GM21423 (cell line): Measurements from ENCODE around the gene DENND11.

Experiments
- ATAC-seq: cut with Tn5 transposase; IDR thresholded peaks from one replicate; pipeline ENCODE4 v1.9.1; 2021; ENCODE audit warnings: mild to moderate bottlenecking, moderate library complexity; ENCODE audit not compliant: unreplicated experiment

DENND11 gene

DNA sequence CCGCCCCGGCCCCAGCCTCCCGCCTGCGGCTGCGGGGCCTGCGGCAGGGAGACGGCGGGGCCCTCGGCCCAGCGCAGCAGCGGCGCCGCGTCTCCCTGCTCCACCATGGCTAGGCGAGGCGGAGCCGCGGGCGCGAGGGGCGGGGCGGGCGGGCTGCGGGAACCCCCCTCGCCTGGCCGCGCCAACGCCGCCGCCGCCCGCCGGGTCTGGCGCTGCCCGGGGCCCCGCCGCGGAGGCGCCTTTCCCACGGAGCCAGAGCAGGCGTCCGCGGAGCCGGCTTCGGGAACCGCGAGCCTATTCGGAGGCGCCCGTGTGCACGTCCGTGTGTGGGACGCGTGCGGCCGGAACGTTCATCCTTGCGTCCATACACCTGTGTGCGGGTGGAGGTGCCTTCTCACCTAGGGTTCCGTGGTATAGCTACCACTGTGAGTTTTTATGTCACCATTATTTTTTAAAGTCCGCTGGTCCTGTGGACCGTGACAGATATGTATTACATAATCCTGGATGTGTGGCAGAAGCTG, at the start of gene DENND11:
DENND11 (minus strand) TSS at position 120 of the 521 bp plus-strand sequence; CDS start at position 107, 13 bp downstream.
- ATAC-seq = peak; percentile 69

- no peak for ATAC-seq
Observed at GRCh38 chr7:141748396-141748795, 46.4 kb upstream of the DENND11 start.

DNA sequence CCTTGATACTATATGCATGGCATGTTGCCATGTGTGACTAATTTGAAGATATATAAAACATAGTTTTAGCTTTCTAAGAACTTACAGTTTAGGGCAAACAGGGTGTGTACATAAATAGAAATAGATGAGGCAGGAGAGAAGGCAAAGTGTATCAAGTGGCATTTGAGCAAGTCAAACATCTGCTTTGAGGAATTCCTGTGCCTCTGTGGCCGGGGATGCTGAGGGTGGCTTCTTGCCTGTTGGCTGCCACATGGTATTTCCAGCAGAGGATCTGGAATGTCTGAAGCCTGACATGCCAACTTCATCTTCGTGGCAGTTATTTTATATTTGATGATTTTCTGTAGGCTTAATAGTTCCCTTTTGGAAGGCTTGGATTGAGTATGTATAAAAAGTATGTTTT, 42.2 kb upstream of the DENND11 start:
- no peak for ATAC-seq

DNA sequence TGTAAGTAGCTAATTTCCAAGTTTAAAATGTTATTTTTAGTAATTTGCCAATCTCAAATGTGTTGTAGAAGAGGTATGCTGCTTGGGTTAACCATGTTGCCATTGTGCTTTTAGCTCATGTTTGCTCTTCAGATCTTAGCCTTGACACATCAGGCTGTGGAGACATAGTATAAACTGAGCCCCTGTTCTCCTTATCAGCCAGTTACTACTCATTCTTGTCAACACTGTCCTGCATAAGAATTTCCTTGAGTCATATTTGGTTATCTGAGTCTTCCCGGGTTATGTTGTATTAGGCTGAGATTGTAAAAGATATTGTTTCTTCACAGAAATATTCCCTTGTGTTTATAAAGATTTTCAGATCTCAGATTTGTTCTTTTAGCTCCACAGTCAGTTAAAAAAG, 40.3 kb upstream of the DENND11 start:
- ATAC-seq = no peak

GRCh38 chr7:141739250-141739649, 37.3 kb upstream of the DENND11 start:
- ATAC-seq = no peak

DNA sequence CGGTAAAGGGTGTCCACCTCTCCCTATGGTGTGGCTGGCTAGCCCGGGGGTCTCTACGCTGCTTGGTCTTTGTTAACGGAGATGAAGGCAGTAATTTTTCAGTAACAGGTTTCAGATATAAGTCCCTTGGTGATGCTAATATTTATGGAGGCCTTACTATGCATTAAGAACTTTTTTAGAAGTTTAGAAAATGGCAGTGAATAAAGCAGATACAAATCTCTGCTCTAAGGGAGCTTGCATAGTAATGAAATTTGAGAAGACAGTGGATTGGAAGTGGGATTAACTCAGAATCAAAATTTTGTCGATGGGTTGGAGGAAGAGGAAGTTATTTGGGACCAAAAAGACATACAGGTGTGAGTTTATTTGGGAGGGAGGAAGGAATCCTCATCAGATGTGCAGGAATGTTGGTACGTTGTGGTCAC, 36.6 kb upstream of the DENND11 start:
- ATAC-seq = no peak

- peak; percentile 90 for ATAC-seq
Observed at GRCh38 chr7:141737836-141738591, 36.0 kb upstream of the DENND11 start, which contains the start of gene SSBP1. Gene SSBP1 (plus strand): TSS chr7:141738358. CDS start chr7:141739167, 809 bp downstream.

- ATAC-seq = no peak
Observed at GRCh38 chr7:141737118-141737835, 35.3 kb upstream of the DENND11 start.

- ATAC-seq = no peak
Observed at GRCh38 chr7:141731476-141732149, 29.6 kb upstream of the DENND11 start.

GRCh38 chr7:141729020-141729419, 27.1 kb upstream of the DENND11 start:
- ATAC-seq = no peak

GRCh38 chr7:141722529-141722928, 20.6 kb upstream of the DENND11 start:
- peak; percentile 74 for ATAC-seq

DNA sequence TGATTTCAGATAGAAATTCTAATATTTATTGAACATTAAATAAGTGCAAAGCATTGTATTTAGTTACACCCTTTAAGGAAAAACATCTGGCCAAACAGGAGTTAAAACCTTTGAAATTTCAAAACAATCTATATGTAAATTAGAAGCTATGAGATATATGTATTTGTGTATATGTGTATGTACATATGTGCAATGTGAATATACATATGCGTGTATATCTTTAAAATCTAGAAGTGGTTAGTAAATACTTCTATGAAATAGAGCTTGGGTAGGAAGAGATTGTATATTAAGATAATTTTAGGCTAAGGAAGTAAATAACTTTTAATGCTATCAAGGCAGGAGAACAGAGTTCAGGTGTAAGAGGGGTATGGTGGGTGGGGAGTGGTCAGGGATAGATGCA, 15.5 kb upstream of the DENND11 start:
- no peak for ATAC-seq

GRCh38 chr7:141715794-141716689, 14.1 kb upstream of the DENND11 start:
- ATAC-seq = no peak

DNA sequence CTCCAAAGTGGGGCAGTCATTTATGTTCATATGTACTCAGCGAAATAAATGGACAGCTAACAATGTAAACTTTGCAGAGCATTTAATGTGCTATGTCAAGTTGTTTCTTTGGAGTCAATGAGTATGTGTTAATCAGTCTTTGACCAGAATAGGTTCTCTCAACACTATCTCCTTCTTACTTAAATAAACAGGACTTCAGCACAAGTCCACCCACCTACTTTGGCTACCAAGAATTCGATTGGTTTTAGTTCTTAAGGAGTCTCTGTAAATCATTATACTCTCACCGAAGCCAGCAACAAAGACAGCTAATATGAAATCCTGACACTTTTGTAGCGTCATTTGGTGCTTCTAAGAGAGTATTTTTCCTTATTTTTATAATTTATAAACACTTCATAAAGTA, 13.1 kb upstream of the DENND11 start:
- no peak for ATAC-seq

DNA sequence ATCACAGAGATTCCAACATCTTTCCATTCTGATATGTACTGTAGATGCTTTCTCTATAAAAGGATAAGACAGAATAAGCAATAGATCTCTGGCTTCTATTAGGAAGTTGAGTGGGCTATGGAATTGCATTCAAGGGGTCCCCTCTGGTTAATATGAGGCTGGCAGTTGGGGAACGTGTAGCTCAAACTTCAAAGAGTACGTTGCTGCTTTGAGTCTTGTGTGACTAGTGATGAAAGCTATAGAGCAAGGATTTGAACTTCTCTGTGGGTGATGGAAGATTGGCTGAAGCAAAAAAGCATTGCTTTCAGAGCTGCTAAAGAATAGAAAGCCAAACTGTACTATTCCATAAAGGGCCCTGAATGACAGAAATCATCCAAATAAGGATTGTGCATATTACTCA, 12.6 kb upstream of the DENND11 start:
- ATAC-seq = no peak

GRCh38 chr7:141713890-141714289, 11.9 kb upstream of the DENND11 start:
- no peak for ATAC-seq

DNA sequence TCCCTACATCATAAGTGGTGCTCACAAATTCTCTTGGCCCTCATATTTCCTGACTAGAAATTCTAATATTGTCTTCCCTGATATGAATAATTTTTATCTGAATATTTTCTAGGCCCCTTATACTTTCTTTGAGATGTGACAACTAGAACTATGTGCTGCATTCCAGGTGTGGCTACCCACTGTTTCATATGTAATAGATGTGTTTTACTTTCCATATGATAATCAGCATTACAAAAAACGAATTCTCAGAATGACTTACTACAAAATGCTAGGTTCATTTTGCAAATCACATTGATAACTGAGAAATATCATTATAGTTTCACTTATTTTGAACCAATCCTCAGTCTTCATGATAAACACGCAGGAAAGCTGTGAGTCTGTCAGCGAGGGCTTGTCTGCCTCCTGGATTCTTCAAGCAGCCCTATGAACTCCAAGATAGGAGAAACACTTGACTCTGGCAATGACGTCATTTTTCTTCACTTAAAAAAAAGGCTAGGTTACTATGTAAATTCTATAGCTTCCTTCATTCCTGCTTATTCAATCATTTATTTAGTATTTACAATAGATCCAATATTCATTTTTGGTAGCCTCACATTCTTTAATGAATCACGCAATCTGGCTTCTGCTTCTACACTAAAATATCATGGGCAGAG, 10.8 kb upstream of the DENND11 start:
- ATAC-seq = no peak

GRCh38 chr7:141710301-141710700, 8.3 kb upstream of the DENND11 start:
- ATAC-seq = no peak

- no peak for ATAC-seq
Observed at GRCh38 chr7:141709749-141710148, 7.8 kb upstream of the DENND11 start.

- ATAC-seq = no peak
Observed at GRCh38 chr7:141709318-141709717, 7.4 kb upstream of the DENND11 start.
